BJ (cell line): ENCODE data around the gene COA8. TPM values are rescaled to one million over a fixed set of nuclear protein-coding genes. Genes with fewer than 3 reads are reported as not detected.

ENCODE experiments used
- CTCF ChIA-PET: fragments of 350-600 bp; formaldehyde crosslinking; extraction: SDS; loops from one replicate; lab custom pipeline; 2021; ENCODE audit warnings: antibody characterized with exemption, inconsistent platforms; lab: Yijun Ruan, JAX
- POLR2A ChIA-PET: fragments of 300-600 bp; sonication (Branson Sonifier 250); formaldehyde crosslinking; extraction: SDS; loops from one replicate; lab custom pipeline; 2021; ENCODE audit warnings: antibody characterized with exemption; lab: Charles Lee
- DNase-seq: peaks from one replicate; pipeline ENCODE4 v3.0.0-alpha.2; 2011; ENCODE audit warnings: low read depth
- H3K27me3 ChIP-seq: 2 replicates; pipeline ENCODE4 v1.6.0; 2011; ENCODE audit warnings: low read length; ENCODE audit not compliant: control insufficient read depth, insufficient read depth
- H3K36me3 ChIP-seq: 2 replicates; pipeline ENCODE4 v1.5.1; 2011; ENCODE audit warnings: low read length; ENCODE audit not compliant: control insufficient read depth, insufficient read depth
- H3K4me3 ChIP-seq: 2 replicates; pipeline ENCODE4 v1.5.1; 2011; ENCODE audit warnings: low read depth, mild to moderate bottlenecking, control low read depth, low read length
- polyA plus RNA-seq: library from polyadenylated mRNA; depleted of rRNA; stranded (reverse); fragments of >200 nt; gene quantifications from 2 replicates; pipeline ENCODE4 v1.2.3, GENCODE V29; 2011
- TF ChIP-seq, protein P1 (sequence below): IDR thresholded peaks from 2 replicates; pipeline ENCODE4 v1.5.1; 2011; ENCODE audit warnings: low read depth, mild to moderate bottlenecking, control low read depth, inconsistent platforms, low read length, moderate library complexity; ENCODE audit not compliant: insufficient read depth

Gene COA8
- polyA plus RNA-seq, 1 experiment: 16.9 TPM

DNA sequence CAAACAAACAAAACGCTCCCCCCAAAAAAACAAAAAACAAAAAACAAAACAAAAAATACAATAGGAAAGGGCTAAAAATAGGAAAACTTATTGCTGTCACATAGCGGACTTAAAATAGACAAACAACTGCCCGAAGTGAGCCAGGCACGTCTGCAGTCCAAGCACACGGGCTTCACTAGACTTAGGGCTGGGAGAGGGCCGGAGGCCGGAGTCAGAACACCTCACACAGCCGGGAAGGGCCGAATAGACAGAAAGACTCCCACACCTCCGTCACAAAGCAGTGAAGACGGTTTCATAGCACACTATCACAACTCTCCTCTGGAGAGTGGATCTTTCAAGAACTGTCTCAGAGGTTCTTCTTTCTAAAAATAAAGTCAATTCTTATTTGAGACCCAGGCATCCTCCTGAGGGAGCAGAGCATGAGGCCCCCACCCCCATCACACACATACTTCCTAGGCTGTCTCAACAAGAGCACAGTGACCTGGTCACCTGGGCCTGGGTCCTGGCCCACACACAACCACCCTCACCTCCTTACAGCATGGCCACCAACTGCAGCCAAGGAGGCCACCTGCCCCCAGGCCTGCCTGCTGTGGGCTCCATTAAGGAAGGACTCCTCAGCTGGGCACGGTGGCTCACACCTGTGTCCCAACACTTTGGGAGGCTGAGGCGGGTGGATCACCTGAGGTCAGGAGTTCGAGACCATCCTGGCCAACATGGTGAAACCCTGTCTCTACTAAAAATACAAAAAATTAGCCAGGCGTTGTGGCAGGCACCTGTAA, 7.0 kb upstream of the COA8 start:
- ChIA-PET POLR2A (no interaction called here), CTCF (interaction anchor here (2.9 kb wide), 1 partner anchor 8 kb away, joined by 14 read pairs; no protein-coding TSS in a partner anchor)
- DNase-seq: no peak
- Histone ChIP-seq H3K27me3 (no peaks in the 10 kb centered on the region), H3K4me3 (no peak overlapping the region), H3K36me3 (peaks cover 7% of the 10 kb centered on the region)
- TF ChIP-seq, protein P1, sequence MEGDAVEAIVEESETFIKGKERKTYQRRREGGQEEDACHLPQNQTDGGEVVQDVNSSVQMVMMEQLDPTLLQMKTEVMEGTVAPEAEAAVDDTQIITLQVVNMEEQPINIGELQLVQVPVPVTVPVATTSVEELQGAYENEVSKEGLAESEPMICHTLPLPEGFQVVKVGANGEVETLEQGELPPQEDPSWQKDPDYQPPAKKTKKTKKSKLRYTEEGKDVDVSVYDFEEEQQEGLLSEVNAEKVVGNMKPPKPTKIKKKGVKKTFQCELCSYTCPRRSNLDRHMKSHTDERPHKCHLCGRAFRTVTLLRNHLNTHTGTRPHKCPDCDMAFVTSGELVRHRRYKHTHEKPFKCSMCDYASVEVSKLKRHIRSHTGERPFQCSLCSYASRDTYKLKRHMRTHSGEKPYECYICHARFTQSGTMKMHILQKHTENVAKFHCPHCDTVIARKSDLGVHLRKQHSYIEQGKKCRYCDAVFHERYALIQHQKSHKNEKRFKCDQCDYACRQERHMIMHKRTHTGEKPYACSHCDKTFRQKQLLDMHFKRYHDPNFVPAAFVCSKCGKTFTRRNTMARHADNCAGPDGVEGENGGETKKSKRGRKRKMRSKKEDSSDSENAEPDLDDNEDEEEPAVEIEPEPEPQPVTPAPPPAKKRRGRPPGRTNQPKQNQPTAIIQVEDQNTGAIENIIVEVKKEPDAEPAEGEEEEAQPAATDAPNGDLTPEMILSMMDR: no peak

DNA sequence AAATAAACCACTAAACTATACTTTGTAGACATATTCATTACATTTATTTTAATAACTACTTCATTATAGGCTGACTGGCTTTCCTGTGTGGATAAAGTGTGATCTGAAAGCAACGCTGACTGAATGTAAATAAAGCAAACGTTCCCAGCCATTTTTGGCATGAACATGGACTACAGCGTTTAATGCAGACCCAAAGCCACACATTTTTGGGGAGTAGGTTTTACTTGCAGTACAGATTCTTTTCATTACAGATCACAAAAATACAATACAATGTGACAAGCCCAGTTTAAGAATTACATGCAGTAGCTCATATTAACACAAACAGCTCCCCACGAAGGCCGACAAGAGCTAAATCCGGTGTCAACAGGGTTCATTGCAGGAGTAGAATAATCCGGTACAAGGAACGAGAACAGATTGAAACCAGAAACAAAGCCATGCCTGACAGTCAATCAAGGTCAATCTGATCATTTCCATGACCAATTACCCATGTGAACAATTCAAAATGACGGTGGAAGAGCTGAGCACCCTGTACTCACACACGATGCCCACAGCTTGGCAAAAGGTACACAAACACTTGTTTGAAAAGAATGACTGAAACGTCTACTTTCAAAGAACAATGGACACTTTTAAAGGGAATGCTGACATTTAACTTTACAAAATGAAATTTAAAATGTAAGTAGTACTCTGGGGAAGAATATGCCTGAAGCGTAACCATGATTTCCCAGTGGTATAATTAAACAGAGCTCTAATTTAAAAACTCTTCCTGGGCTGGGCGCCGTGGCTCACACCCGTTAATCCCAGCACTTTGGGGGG, 5.6 kb upstream of the COA8 start:
- TF ChIP-seq, protein P1: no peak
- no peak for DNase-seq
- Histone ChIP-seq H3K4me3 (no peak overlapping the region), H3K27me3 (no peaks in the 10 kb centered on the region), H3K36me3 (peaks cover 7% of the 10 kb centered on the region)
- CTCF ChIA-PET: interaction anchor here (0.6 to 3.5 kb wide), 9 partner anchors 9 to 212 kb away, joined by 3 to 18 read pairs (median 4); no protein-coding TSS in a partner anchor
- POLR2A ChIA-PET: no interaction called here

DNA sequence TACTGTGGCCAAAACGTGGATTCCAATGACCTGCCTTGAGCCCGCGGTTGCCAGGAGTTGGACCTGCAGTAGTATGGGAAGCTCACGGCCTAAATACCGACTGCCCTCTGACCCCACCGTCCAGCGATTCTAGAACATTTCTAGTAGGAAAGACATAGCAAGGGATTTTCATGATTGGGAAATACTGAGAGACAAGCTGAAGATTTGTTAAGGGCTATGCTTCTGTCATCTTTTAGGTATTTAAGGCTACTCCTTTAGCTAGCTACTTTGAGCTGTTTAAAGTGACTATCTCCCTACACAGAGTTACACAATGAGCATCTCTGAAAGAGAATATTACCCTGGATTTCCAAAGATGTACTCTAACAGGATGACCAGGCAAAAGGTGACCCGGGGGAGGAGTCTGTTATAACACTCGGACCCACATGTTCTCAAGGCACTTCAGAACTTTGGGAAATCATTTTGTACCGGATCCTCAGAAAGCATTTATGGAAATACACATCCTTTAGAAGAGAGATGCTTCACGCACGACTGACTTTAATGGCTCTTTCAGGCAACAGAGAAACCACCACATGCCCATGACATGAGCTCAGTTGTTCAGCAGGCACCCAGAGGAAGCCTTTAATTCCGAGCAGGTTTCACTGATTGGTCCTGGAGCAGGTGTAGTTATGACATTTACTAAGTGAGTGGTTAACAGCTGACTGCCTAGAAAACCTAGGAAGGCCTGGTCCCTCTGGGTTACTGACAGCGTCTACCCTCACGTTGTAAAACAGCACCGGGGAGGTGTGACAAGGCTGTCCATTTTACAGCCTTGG, 4.5 kb upstream of the COA8 start:
- no peak for DNase-seq
- TF ChIP-seq, protein P1: no peak
- ChIA-PET CTCF (interaction anchor here (0.7 to 3.5 kb wide), 8 partner anchors 11 to 165 kb away, joined by 3 to 18 read pairs (median 4); no protein-coding TSS in a partner anchor), POLR2A (no interaction called here)
- peaks cover 7% of the 10 kb centered on the region for H3K36me3 ChIP-seq
- H3K4me3 ChIP-seq: no peak overlapping the region
- no peaks in the 10 kb centered on the region for H3K27me3 ChIP-seq

DNA sequence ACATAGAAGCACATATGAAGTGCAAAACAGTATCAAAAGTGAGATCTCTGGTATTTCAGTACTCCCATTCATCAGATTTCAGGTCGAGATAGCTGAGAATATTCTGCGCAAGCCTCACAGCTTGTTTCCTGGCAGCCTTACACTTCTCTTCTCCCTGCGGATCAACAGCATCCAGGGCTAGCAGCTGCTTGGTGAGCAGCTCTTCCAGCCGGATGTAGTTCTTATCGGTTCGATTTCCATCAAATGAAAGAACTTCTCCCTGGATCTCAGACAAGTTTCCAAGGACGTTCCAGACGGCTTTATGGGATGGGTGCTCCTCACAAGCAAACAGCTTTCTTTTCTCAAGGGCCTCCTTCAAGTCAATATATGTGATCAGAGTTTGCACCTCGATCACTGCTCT, 3.0 kb upstream of the COA8 start:
- TF ChIP-seq, protein P1: no peak
- Histone ChIP-seq H3K27me3 (no peaks in the 10 kb centered on the region), H3K36me3 (peaks cover 7% of the 10 kb centered on the region), H3K4me3 (no peak overlapping the region)
- DNase-seq: no peak
- ChIA-PET POLR2A (no interaction called here), CTCF (interaction anchor here (1.2 to 3.5 kb wide), 3 partner anchors 13 to 41 kb away, joined by 3 to 18 read pairs (median 4); no protein-coding TSS in a partner anchor)
